HTERT RPE-1 (cell line): ENCODE results near the gene C4orf50.

ENCODE experiments used
- in situ Hi-C: fragments of 300-500 bp; cut with MboI; formaldehyde crosslinking; loops from 4 replicates; pipeline ENCODE4 v1.14.3; 2020; ENCODE audit warnings: low sequenced_read_pairs

The C4orf50 gene

GRCh38 chr4:5973033-5973432 lies 45.2 kb downstream of the C4orf50 start:
- in situ Hi-C loops = no loop called here

DNA sequence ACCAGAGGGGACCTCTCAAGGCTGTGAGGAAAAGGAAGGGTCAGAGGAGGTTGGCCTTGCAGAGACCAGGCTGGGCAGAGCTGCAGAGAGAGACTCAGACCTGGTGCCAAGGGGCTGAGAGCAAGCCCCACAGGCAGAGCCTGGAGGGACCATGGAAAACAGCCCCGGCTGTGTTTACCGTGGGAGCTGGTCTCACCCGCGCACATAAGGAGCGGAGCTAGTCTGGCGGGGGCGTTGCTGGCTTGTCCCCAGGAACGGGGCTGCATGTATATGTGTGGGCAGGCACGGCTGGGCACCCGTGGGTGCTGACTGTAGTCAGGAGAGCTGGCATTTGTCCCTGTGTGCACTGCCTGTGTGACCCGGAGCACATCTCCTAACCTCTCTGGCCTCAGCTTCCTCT lies 45.7 kb downstream of the C4orf50 start:
- in situ Hi-C loops = no loop called here

DNA sequence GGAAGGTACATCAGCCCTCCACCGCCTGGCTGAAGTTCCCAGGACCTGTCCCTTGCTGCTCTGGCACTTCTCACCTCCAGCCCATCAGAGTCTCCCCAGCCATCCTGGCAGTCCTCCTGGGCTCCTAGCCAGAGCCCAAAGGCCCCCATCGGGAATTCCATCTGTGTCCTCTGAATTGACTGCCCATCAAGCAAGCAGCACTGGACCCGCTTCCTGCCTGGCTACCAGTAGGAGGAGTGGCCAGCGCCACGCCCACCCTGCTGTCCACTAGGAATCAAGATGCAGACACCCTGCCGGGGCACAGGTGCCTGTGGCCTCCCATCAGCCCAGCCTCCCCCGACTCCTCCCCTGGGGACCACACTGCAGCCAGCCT lies 47.2 kb downstream of the C4orf50 start:
- in situ Hi-C loops = no loop called here

DNA sequence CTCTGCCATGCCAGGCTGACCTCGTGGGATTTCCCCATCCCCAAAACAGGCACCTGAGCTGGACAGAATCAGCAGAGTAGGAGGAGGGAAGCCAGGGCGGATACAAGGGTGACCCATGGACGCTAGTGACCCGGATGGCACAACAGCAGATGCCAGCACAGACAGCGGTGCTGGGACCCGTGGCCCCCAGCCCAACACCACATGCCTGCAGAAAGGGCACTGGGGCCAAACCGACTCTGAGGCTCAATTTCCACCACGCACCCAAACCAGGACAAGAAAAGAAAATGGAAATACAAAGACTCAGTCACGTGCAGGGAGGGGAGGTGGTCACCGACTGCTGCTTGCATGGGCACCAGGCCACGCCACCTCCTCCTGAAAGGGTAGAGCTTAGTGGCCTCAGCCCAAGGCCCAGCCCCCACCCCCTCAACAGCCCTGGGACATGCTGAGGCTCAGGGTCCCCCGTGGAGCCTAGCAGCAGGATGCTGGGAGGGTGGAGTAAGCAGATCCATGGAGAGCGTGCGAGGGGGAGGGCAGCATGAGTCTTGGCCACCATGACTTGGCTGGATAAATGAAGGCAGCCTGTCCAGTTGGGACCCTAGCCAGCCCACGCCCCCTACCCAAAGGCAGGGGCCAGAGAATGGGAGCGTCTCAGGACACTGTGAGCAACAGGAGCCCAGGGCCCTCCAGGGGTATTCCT lies 47.7 kb downstream of the C4orf50 start:
- in situ Hi-C loops = no loop called here

DNA sequence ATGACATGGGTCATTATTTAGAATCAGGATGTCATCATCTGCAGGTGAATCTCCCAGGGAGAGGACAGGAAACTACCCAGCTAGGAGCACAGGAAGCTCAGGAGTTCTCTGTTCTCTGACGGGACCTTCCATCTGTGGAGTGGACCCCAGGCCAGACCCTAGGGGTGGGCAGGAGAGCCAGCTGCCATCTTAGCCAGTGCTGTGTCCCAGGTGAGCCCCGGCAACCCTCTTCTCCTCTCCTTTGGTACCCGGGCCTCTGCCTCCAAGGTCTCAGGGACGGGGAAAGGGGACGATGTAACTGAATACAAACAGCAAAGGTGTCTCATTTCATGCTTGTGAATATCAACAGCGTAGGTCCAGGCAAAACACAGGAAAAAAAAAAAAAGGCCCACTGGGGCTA lies 48.5 kb downstream of the C4orf50 start:
- in situ Hi-C loops = no loop called here

DNA sequence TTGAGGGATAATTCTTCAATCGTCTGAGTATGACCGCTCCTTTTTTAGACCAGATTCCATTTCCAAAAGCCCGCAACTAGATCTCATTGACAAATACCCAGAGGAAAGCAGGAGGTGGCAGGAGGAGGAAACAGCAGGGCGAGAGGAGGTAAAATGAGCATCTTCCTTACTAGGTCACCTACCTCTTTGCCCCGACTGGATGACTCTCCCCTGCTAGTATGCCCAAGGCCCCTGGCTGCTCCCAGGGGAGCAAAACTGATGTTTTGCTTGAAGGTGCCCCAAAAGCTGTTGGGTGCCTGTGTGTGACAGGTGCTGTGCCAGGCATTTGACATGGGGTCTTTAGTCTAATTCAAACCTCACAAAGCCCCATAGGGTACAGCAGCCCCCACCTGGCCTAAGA lies 48.9 kb downstream of the C4orf50 start:
- in situ Hi-C loops = no loop called here

DNA sequence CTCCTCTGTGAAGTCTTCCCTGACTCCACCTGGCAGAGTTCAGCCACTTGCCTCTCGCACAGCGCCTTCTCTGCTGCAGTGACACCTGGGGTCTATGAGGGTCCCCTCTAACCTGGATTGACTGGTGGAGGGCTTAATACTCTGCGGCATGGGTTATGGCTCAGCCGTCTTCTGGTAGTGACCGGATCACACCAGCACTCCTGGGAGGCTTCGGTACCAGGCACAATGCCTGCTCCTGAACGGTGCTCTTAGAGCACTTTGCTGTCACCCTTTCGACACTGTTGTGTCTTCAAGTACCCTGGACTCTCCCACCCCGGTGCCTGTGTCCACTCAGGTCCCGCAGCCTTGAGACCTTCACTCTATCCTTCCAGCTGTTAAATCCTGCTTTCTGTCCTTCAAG lies 50.0 kb downstream of the C4orf50 start:
- in situ Hi-C loops = no loop called here

GRCh38 chr4:5967783-5968182 lies 50.4 kb downstream of the C4orf50 start:
- in situ Hi-C loops = no loop called here

- in situ Hi-C loops = no loop called here
Measured at GRCh38 chr4:5965225-5965624, 53.0 kb downstream of the C4orf50 start.

DNA sequence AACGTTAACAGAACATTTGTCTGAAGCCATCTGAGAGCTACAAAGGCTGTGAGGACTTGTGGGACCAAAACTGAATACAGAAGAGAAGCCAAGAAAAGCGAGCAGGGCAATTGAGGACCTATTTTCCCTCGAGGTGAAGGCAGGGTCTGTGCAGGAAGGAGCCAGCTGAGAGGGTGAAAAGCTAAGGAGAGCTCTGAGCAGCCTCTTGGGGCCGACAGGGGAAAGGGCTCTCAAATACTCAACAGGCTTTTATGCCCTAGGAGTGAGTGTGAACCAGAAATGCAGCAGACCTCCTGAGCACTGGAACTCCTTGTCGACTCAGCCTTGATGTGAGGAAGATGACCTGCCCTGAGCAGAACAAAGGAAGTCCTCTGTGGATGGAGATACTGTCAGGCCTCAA lies 54.2 kb downstream of the C4orf50 start:
- in situ Hi-C loops = no loop called here

DNA sequence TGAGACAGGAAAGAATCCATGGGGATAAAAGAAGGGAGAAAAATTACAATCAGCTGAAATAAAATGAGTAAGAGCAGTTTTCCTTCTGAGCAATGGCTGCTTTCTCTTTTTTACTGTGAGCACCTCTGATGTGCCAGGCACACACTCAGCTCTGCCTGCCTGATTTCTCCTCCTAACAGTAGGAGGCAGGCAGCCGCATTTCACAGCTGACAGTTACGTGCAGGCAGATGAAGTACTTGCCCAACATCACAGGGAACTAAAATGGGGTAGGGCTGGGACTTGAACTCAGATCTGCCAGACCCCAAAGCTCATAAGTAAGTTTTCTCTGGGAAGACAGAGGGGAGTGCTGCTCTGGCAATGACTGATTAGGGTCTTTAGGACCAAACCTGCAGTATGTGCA lies 54.6 kb downstream of the C4orf50 start:
- in situ Hi-C loops = no loop called here

- in situ Hi-C loops = no loop called here
Measured at GRCh38 chr4:5962416-5962815, 55.8 kb downstream of the C4orf50 start.

DNA sequence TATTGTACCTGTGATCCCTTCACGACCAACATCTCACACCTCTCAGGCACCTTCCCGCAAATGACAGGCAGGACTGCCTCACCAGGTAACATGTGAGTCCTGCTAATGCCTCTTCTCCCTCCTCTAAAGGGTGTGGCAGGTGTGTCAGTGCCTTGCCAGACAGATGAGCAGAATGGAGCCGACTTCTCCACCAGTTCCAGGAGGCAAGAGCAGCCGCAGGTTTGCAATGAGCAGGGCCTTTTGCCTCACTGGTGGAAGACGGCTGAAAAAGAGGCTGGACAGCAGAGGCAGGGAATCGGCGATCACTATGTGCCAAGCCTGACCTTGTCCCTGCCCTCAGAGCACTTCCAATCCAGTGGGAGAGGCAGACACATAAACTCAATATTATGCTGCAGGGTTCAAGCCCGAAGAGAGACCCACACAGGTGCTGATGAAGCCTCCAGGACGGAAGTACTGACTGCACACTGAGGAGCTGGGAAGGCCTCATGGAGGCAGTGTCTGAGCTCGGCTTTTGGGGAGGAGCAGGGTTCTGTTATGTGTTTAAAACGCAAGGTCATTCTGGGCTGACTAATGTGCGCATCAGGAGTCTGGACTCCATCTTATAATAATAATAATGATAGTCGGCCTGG lies 57.9 kb downstream of the C4orf50 start:
- in situ Hi-C loops = no loop called here

DNA sequence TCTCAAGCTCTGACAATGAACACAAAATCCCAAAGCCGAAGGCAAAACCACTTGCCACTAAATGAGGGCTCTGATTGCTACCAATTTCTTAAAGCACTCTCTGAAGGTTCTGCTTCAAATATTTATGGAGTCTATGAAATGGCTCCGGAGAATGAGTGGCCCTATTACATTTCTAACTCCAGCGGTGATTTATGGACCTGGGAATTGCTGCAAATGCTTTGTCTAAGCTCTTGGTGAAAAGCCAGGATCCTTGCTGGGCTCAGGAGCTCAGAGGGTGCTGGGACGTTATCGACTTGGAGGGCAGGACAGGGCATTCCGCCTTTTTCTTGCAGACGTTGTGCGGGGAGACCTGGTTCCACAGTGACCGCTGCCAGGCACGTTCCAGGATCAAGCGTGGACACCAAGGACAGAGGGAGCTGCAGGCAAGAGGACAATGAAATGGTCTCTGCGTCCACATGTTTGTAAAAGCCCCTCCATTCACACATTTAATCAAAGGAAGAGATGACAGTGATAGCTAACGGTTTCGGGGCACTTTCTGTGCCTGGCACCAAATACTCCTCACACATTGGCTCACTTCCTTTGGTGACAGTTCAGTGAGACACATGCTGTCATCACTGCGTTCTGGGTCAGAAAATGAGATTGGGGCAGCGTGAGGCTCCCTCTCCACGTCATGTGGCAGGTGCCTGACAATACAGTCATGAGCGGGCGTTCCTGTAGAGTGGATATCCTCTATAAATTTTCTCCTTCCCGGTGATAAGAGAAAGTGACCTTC lies 58.8 kb downstream of the C4orf50 start:
- in situ Hi-C loops = no loop called here

- in situ Hi-C loops = no loop called here
Measured at GRCh38 chr4:5958199-5958735, 60.0 kb downstream of the C4orf50 start.

DNA sequence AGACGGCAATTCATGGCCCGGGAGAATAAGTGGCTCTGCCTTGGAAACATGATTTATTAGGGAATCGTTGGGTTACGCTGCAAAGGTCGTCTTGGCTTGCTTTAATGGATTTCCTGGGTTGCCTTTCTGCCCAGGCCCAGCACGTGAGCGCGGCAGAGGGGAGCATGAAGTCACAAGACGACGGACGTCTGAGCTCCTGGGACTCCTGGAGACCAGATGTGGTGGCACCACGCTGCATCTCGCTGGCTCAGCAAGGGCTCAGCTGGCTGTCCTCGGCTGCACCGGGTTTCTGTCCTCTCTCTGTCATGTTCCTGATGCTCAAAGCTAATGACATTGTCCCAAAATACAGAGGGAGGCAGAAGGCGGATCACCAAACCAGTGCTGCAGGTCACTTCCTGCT lies 61.2 kb downstream of the C4orf50 start:
- in situ Hi-C loops = no loop called here

DNA sequence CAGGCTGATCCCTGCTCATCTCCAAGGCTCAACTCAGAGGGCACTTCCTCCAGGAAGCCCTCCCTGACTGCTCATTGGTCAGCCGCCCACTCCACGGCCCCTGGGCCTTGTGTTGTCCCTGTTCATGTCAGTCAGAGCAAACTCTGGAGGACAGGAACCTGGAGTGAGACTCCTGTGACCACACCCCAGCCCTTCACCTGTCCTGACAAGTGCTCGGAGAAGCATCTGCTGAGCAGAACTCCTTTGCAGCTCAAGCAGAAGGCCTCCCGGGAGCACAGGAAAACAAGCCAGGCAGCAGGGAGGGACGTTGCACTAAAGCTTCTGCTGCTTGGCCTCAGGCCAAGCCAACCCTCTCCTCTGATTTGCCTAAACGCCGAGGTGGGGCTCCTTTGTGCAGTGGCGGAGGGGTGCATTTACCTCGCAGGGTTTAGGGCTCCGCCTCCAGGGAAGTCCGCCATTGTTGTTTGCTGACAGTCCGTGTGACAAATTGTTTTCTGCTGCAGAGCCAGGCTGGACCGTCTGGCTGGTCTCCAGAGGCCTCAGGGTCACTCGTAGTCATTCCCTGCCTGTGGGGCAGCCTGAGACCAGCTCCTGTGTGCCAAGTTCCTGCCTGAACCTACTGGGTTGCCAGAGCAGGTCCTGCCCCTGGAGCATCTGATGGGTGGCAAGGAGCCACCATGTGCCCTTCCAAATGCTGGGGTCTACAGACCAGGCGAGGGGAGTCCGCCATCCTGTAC lies 61.8 kb downstream of the C4orf50 start:
- in situ Hi-C loops = no loop called here

GRCh38 chr4:5955856-5956255 lies 62.4 kb downstream of the C4orf50 start:
- in situ Hi-C loops = no loop called here

GRCh38 chr4:5955201-5955821 lies 62.9 kb downstream of the C4orf50 start:
- in situ Hi-C loops = no loop called here

DNA sequence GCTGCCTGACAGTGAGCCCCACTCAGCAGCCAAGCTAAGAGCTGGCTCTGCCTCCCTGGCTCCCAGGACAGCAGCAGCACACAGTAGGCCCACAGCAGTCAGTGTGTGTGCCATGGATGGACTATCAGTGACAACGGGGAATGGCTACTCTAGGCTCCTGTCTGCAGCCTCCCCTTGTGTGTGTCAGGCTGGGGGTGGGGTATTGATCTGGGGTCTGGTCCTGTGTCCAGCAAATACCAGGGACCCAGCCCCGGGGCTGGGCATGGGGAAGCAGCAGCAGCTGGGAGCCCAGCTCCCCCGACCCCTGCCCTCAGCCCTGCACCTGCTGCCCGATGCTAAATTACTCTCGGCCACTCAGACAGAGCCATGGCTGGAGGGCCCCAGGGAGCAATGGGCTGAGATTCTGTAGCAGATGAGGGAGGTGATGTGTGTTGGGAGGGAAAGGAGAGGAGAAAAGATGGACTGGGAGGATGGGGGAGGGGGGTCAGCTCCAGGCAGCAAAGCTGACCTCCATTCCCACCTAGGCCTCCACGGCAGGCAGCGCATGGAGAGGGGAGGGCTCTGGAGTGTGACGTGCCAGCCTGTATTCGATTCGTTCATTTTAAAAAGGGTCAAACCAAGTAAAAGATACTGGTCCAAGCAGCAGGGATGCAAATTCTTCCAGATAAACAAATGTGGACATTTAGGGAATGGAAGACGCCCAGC lies 64.0 kb downstream of the C4orf50 start:
- in situ Hi-C loops = no loop called here
